Thyroid gland (tissue), 4 donors: ENCODE data around the gene ZNF423. TPM values are rescaled to one million over a fixed set of nuclear protein-coding genes. Genes with fewer than 3 reads are reported as not detected.

ENCODE experiments used
- DNase-seq, 2 donors: peaks; one replicate each; pipeline ENCODE4 v3.0.0-alpha.2; 2019
- H3K27ac ChIP-seq, 3 donors: fragments of 200-600 bp; sonication (generic); 1 replicate in 2 of 3; 2 replicates in 1 of 3; pipeline ENCODE4 v1.5.1; 2016 to 2019; ENCODE audit warnings: mild to moderate bottlenecking in 1 of 3, moderate library complexity in 1 of 3
- H3K27me3 ChIP-seq: fragments of 200-600 bp; sonication (generic); one replicate; pipeline ENCODE4 v1.5.1; 2019
- H3K36me3 ChIP-seq, 2 donors: fragments of 200-600 bp; sonication (generic); one replicate each; pipeline ENCODE4 v1.5.1; 2016 to 2019
- H3K4me1 ChIP-seq, 2 donors: fragments of 200-600 bp; sonication (generic); one replicate each; pipeline ENCODE4 v1.5.1; 2017 to 2019
- H3K4me3 ChIP-seq, 3 donors: fragments of 200-600 bp; sonication (generic); replicated peaks in 1 of 3; 1 replicate in 2 of 3; 2 replicates in 1 of 3; pipeline ENCODE4 v1.5.1; 2016; ENCODE audit warnings: mild to moderate bottlenecking in 1 of 3
- H3K9me3 ChIP-seq: fragments of 200-600 bp; sonication (generic); one replicate; pipeline ENCODE4 v1.5.1; 2017
- CTCF ChIP-seq, 6 experiments: fragments of 200-600 bp in 3 of 6; fragments of 450-650 bp in 3 of 6; sonication (generic) in 3 of 6; IDR thresholded peaks; one replicate each; pipeline ENCODE4 v1.5.1; 2016 to 2019; ENCODE audit warnings: antibody characterized with exemption in 6 of 6, mild to moderate bottlenecking in 2 of 6, inconsistent platforms in 1 of 6, moderate library complexity in 1 of 6
- POLR2A ChIP-seq, 2 donors: fragments of 450-650 bp; IDR thresholded peaks; one replicate each; pipeline ENCODE4 v1.6.1; 2017; ENCODE audit warnings: antibody characterized with exemption in 2 of 2, mild to moderate bottlenecking in 2 of 2, moderate library complexity in 1 of 2
- WGBS, 2 donors: methylation state at CpG; one replicate each; pipeline ENCODE4 v1.1.5; 2017; 5-methylcytosine and 5-hydroxymethylcytosine counted together
- intact Hi-C: fragments of 100-400 bp; cut with DNase I; formaldehyde crosslinking; loops from one replicate; pipeline ENCODE4 v1.15.1; 2023
- total RNA-seq, 4 donors: library from RNA; depleted of rRNA; stranded (reverse); fragments of >200 nt; gene quantifications; one replicate each; pipeline ENCODE4 v1.2.3, GENCODE V29; 2016

The ZNF423 gene
- total RNA-seq, 4 donors from 2014 or later = 7.4 to 10.0 (median 8.5) TPM

GRCh38 chr16:49531931-49532840, 323.7 kb downstream of the ZNF423 start:
- H3K27ac ChIP-seq = no peak overlapping the region
- H3K9me3 ChIP-seq = no peaks in the 10 kb centered on the region
- TF ChIP-seq POLR2A (IDR thresholded peaks at IDR 0.05) (no peak), CTCF (IDR thresholded peaks at IDR 0.05) (no peak)
- no peak for DNase-seq
- no peak overlapping the region for H3K4me3 ChIP-seq
- H3K36me3 ChIP-seq = no peaks in the 10 kb centered on the region
- H3K4me1 ChIP-seq = peaks cover 0 to 4% of the 10 kb centered on the region in 2 donors
- intact Hi-C loops = no loop called here
- WGBS, 2 donors = 67% methylated on average over 16 to 22 of the region's 22 CpGs
- H3K27me3 ChIP-seq = no peaks in the 10 kb centered on the region

GRCh38 chr16:49531425-49531824, 324.5 kb downstream of the ZNF423 start:
- H3K27me3 ChIP-seq = no peaks in the 10 kb centered on the region
- H3K4me1 ChIP-seq = peaks cover 0 to 4% of the 10 kb centered on the region in 2 donors
- no peak overlapping the region for H3K27ac ChIP-seq
- TF ChIP-seq POLR2A (IDR thresholded peaks at IDR 0.05) (no peak), CTCF (IDR thresholded peaks at IDR 0.05) (no peak)
- H3K9me3 ChIP-seq = no peaks in the 10 kb centered on the region
- 93 to 94% methylated on average over 3 of the region's 3 CpGs for WGBS, 2 donors
- no peak for DNase-seq
- H3K36me3 ChIP-seq = no peaks in the 10 kb centered on the region
- no peak overlapping the region for H3K4me3 ChIP-seq
- intact Hi-C loops = no loop called here

- DNase-seq = no peak
- H3K36me3 ChIP-seq = no peaks in the 10 kb centered on the region
- 76 to 81% methylated on average over 11 of the region's 11 CpGs for WGBS, 2 donors
- TF ChIP-seq CTCF (IDR thresholded peaks at IDR 0.05) = no peak
- TF ChIP-seq POLR2A (IDR thresholded peaks at IDR 0.05) = no peak
- H3K27ac ChIP-seq = no peak overlapping the region
- H3K4me3 ChIP-seq = no peak overlapping the region
- peaks cover 0 to 4% of the 10 kb centered on the region in 2 donors for H3K4me1 ChIP-seq
- intact Hi-C loops = no loop called here
- no peaks in the 10 kb centered on the region for H3K27me3 ChIP-seq
- H3K9me3 ChIP-seq = no peaks in the 10 kb centered on the region
Measured at GRCh38 chr16:49530427-49530970, 325.4 kb downstream of the ZNF423 start.

- Histone ChIP-seq H3K9me3 (no peaks in the 10 kb centered on the region), H3K27me3 (no peaks in the 10 kb centered on the region), H3K36me3 (no peaks in the 10 kb centered on the region), H3K4me1 (peaks cover 0 to 4% of the 10 kb centered on the region in 2 donors), H3K27ac (no peak overlapping the region), H3K4me3 (no peak overlapping the region)
- intact Hi-C loops = no loop called here
- no peak for DNase-seq
- WGBS, 2 donors = 82 to 85% methylated on average over 9 to 14 of the region's 14 CpGs
- TF ChIP-seq POLR2A (IDR thresholded peaks at IDR 0.05) = no peak
- TF ChIP-seq CTCF (IDR thresholded peaks at IDR 0.05) = no peak
Measured at GRCh38 chr16:49529411-49530045, 326.4 kb downstream of the ZNF423 start.
